HG03175 (cell line): ENCODE results near the gene PADI4.
"Not testable (repeated sequence)": the region's sequence is repeated elsewhere in the genome, so short reads cannot be mapped to it uniquely, and the experiment has no call there.

Experiments
- ATAC-seq: cut with Tn5 transposase; IDR thresholded peaks from one replicate; pipeline ENCODE4 v1.9.1; 2021; ENCODE audit warnings: mild to moderate bottlenecking, moderate library complexity; ENCODE audit not compliant: unreplicated experiment

PADI4 gene

DNA sequence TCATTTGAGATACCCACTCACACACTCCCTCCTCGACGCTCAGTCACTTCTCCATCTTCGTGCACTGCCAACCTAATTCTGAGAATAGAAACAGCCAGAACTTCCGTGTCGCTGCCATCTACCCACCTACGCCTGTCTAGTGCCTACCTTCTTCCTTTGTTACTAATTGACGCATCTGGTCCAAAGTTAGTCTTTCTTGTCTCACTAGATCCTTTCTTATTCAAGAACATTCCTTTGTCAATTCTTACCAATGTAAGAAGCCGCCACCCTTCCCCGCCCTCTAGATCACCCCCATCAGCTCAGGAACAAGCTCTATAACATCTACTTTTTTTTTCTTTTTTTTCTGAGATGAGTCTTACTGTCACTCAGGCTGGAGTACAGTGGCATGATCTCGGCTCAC is 67.7 kb downstream of the PADI4 start:
- no peak for ATAC-seq

DNA sequence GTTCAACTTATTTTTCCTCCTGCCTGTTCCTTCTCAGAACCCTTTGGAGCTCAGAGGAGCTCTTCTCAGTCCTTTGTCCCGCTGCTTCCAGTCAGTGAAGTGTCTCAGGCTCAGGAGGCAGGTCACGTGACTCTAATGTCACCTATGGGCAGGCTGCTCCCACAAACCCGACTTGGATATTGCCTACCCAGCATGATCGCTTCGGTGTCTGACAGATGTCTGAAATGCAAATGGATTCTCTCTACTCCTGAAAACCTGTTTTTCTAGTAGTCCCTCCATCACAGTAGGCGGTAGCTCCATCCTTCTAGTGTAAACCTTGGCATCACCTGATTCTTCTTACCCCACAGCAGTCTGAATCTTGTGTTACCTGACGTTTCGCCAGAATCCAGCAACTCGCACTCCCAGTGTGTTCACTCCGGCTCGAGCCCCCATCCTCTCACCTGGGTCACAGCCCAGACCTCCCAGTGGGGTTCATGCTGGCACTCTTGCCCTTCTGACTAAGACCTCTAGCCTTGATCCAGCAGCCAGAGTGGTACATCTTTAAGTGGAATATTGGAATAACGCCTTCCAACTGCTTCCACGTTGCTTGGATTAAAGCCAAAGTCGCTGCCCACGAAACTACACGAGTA is 69.4 kb downstream of the PADI4 start:
- no peak for ATAC-seq

DNA sequence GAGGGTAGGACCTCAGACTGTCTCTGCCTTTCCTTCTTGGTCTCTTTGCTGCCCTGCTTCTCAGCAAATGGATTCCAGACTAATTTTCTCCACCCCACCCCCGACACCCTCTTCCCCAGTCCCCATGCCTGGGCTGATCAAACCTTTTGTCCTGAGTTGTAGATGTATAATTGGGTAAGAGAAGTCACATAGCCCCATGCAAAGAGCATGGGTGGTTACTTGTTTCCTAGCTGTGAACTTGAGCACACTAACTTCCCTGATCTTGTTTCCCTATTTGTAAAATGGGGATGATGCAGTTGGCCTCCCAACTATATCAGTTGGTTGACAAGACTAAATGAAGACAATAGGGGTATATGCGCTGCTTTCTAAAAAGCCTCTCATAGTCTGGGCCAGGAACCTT is 73.2 kb downstream of the PADI4 start:
- no peak for ATAC-seq

DNA sequence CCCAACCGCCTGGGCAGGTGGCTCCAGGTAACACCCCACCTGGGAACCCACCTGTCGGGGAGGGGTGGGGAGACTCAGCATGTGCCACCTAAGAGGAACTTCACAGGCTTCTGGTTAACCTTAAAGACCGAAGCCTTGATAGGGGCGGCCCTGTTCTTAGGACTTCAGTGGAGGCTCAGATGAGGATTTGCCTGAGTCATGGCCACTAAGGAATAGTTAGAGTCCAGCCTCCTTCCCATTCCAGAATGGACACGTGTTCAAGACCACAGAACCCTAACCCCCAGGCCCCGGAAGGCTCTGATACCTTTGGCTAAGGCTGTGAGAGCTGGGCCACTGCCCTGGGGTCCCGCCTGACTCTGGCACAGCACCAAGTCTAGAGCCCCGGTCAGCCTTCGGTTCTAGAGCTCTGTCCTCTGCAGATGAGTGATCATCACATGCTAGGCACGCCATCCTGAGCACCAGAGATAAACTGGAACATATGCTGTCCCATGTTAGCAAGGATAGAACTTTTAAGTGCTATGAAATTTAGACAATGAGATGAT is 84.3 kb downstream of the PADI4 start:
- ATAC-seq, result no peak

DNA sequence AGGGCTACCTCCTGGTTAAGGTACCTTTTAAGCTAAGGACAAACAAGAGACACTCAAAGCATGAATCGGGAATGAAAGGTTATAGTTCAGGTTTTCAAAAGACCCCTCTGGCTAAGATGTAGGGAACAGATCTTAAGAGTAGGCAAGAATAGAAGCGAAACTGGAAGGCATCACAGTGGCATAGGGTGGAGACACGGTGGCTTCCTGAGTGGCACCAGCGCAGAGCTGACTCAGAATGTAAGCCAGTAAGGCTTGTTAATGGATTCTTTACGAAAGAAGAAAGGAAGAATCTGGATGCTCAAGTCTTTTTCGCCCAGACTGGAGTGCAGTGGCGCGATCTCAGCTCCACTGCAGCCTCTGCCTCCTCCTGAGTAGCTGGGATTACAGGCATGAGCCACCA is 85.2 kb downstream of the PADI4 start:
- no peak for ATAC-seq

- no peak for ATAC-seq
These were observed 90.1 kb downstream of the PADI4 start for GRCh38 chr1:17397910-17398695.

DNA sequence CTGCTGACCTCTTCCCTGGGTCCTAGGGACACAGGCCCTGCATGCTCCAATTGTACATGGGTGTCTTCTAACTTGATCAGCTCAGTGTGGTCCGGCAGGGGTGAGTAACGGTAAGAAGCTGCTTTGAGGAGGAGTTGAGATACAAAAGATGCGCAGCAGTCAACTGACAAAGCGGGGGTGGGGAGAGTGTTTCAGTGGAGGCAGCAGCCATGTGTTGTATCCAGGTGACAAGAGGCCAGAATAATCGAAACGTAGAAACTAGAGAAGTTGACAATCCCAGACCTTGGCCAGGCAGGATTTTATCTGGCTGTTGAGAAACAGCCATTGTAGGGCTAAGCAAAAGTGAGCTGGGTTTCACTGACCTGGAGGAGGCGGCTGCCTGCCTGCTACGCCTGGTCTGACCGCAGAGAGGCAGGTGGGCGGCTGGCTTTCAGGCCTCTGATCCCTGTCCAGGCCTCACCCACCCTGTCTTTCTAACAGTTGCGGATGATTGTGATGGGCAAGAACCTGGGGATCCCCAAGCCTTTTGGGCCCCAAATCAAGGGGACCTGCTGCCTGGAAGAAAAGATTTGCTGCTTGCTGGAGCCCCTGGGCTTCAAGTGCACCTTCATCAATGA is 92.8 kb downstream of the PADI4 start:
- ATAC-seq, result no peak

- no peak for ATAC-seq
These were observed 93.8 kb downstream of the PADI4 start for GRCh38 chr1:17401841-17402240.

GRCh38 chr1:17403081-17403480 is 95.1 kb downstream of the PADI4 start:
- ATAC-seq, result no peak

- no peak for ATAC-seq
These were observed 96.2 kb downstream of the PADI4 start for GRCh38 chr1:17404034-17404684.

GRCh38 chr1:17404820-17405219 is 96.8 kb downstream of the PADI4 start:
- ATAC-seq, result no peak

GRCh38 chr1:17405898-17406759 is 98.1 kb downstream of the PADI4 start:
- no peak for ATAC-seq

DNA sequence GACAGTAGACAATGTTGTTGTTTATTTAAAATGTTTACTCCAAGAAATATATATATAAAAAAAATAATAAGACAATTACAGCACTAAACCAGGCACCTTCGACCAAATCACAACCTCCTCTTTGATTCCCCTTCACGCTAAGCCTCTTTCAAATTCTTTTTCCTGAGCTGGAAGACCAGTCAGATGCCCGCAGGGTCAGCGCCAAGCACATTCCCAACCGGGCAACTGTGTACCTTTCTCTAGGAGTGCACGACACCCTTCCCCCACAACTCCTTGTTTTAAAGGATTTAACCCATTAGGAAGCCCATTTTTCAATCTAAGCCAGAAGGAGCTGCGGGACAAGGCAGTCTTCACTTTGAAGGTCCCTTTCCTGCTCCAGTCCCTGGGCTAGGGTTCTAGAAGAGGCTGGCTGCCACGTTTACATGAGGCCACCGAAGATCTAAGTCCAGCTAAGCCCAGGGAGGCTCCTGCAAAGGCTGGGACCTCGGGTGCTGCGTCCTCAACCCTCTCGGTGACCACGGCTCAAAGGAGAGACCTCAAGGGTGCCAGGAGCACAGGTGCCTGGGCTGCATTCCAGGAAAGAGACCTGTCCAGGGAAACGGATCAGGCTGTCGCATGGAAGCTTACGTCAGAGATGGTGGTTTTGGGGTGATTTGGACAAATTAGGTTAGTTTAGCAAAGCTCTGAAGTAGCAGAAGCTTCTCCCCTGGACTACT is 98.9 kb downstream of the PADI4 start:
- ATAC-seq, result not testable (repeated sequence)

GRCh38 chr1:17407786-17408514 is 100.0 kb downstream of the PADI4 start:
- not testable (repeated sequence) for ATAC-seq

DNA sequence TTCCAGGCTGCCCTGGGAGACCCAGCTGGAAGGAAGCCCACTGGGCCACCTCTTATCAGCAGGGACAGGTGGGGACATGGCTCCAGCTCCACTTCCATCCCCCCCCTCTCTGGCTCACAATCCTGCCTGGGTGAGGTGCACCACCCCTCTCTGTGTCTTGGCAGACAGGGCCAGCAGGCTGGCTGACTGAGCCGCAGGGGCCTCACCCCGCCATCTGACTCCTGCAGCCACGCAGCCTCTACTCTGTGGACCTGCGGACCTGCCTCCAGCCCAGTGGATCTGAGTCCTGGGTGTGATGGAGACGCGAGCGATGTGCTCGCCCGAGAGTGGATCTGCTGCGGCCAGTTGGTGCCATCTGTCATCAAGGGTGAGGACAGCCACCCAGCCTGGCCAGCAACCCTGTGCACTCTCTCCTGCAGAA is 101.4 kb downstream of the PADI4 start:
- ATAC-seq, result no peak

DNA sequence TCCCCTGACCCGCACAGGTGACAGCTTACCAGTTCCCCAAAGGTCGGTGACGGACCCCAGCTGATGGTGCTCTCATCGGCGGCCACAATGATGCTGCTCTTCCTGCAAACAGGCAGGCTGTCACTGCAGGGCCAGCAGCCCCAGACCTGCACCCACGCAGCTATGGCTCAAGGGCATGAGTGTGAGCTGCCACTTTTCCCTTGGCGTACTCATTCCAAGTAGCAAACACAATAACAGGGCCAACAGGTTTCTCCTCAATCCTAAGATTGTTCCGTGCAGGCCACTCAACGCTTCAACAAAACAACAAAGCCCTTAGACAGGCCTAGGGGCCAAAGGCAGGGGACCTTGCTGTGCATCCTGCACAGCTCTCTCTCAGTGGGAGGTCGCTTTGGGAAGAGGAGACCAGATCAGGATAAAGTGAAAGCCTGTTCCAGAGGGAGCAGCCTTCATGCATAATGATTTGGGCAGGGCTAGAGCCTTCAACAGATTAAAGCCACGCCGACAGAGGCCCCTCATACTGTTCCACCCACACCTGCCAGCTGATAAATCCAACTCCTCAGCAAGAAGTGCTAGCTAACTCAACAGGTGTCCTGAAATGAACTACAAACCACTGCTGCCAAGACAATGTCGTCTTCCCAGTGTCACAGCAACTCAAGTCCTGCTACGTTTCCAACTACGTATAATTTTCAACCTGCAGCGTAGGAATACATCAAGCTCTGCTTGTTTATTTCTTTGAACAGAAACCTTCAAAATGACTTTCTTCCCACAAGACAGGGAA is 104.3 kb downstream of the PADI4 start:
- ATAC-seq, result no peak
